DMS53 treated with DMSO at 0.1 percent for 48 hours (cell line): ENCODE measurements around the gene CISD3.
"Not testable (repeated sequence)": the region's sequence is repeated elsewhere in the genome, so short reads cannot be mapped to it uniquely, and the experiment has no call there.

Experiments used
- DNase-seq: peaks from one replicate; lab custom pipeline; 2025; ENCODE audit not compliant: unreplicated experiment; lab: John Stamatoyannopoulos, UW

Gene CISD3

GRCh38 chr17:38707678-38708351 is 22.3 kb upstream of the CISD3 start:
- no peak for DNase-seq

GRCh38 chr17:38709104-38709820 is 20.9 kb upstream of the CISD3 start:
- DNase-seq: no peak

GRCh38 chr17:38709864-38710603 is 20.1 kb upstream of the CISD3 start:
- DNase-seq: no peak

GRCh38 chr17:38710604-38710962 is 19.6 kb upstream of the CISD3 start:
- no peak for DNase-seq

- no peak for DNase-seq
Observed at GRCh38 chr17:38710985-38711384, 19.2 kb upstream of the CISD3 start.

GRCh38 chr17:38711792-38712571 is 18.2 kb upstream of the CISD3 start:
- DNase-seq: no peak

GRCh38 chr17:38712593-38712992 is 17.5 kb upstream of the CISD3 start:
- no peak for DNase-seq

- no peak for DNase-seq
Observed at GRCh38 chr17:38713456-38714075, 16.6 kb upstream of the CISD3 start.

GRCh38 chr17:38715216-38715943 is 14.8 kb upstream of the CISD3 start:
- DNase-seq: no peak

- no peak for DNase-seq
Observed at GRCh38 chr17:38716368-38717005, 13.7 kb upstream of the CISD3 start.

GRCh38 chr17:38717139-38717745 is 12.9 kb upstream of the CISD3 start:
- DNase-seq: no peak

GRCh38 chr17:38719289-38719942 is 10.7 kb upstream of the CISD3 start:
- no peak for DNase-seq

GRCh38 chr17:38719943-38720641 is 10.0 kb upstream of the CISD3 start:
- no peak for DNase-seq

- no peak for DNase-seq
Observed at GRCh38 chr17:38720941-38721340, 9.2 kb upstream of the CISD3 start.

GRCh38 chr17:38721802-38722201 is 8.3 kb upstream of the CISD3 start:
- DNase-seq: no peak

GRCh38 chr17:38724337-38724988 is 5.7 kb upstream of the CISD3 start:
- no peak for DNase-seq

- no peak for DNase-seq
Observed at GRCh38 chr17:38725066-38725465, 5.1 kb upstream of the CISD3 start.

- not testable (repeated sequence) for DNase-seq
Observed at GRCh38 chr17:38726145-38726544, 4.0 kb upstream of the CISD3 start.
